Testis (tissue), 3 donors: ENCODE measurements around the gene MAML3. TPM values are rescaled to one million over a fixed set of nuclear protein-coding genes. Genes with fewer than 3 reads are reported as not detected.

Experiments
- DNase-seq: peaks from one replicate; pipeline ENCODE4 v3.0.0-alpha.2; 2019
- H3K27ac ChIP-seq, 2 donors: fragments of 200-600 bp; sonication (generic); one replicate each; pipeline ENCODE4 v1.5.1; 2019
- H3K27me3 ChIP-seq: fragments of 200-600 bp; sonication (generic); one replicate; pipeline ENCODE4 v1.5.1; 2019
- H3K36me3 ChIP-seq: fragments of 200-600 bp; sonication (generic); one replicate; pipeline ENCODE4 v1.5.1; 2017; ENCODE audit warnings: low read depth; ENCODE audit errors: missing control alignments
- H3K4me1 ChIP-seq: fragments of 200-600 bp; sonication (generic); one replicate; pipeline ENCODE4 v1.5.1; 2019
- H3K4me3 ChIP-seq, 2 donors: fragments of 200-600 bp; sonication (generic); one replicate each; pipeline ENCODE4 v1.5.1; 2017 to 2019
- H3K9me3 ChIP-seq: fragments of 200-600 bp; sonication (generic); one replicate; pipeline ENCODE4 v1.5.1; 2017
- POLR2A ChIP-seq: fragments of 450-650 bp; IDR thresholded peaks from one replicate; pipeline ENCODE4 v1.6.1; 2017; ENCODE audit warnings: antibody characterized with exemption, mild to moderate bottlenecking, moderate library complexity
- WGBS, 2 donors: methylation state at CpG; one replicate each; pipeline ENCODE4 v1.1.5; 2018; 5-methylcytosine and 5-hydroxymethylcytosine counted together
- intact Hi-C: fragments of 100-400 bp; cut with DNase I; formaldehyde crosslinking; loops from one replicate; pipeline ENCODE4 v1.15.1; 2023; ENCODE audit warnings: low total_unique reads
- polyA plus RNA-seq: library from polyadenylated mRNA; stranded (reverse); fragments of 350-450 nt; fragmentation: Illumina TruSeq; extraction: RNeasy Lipid Tissue Mini Kit (QIAGEN cat#74804); gene quantifications from one replicate; pipeline ENCODE4 v1.2.3, GENCODE V29; 2014; ENCODE audit warnings: low read depth, low replicate concordance; ENCODE audit not compliant: insufficient read depth
- total RNA-seq, 2 donors: library from RNA; depleted of rRNA; stranded (reverse); fragments of >200 nt; gene quantifications; one replicate each; pipeline ENCODE4 v1.2.3, GENCODE V29; 2016
- TF ChIP-seq, protein P1 (sequence below), 3 experiments: fragments of 450-650 bp in 2 of 3; fragments of 200-600 bp in 1 of 3; sonication (generic) in 1 of 3; IDR thresholded peaks; one replicate each; pipeline ENCODE4 v1.5.1; 2016 to 2019; ENCODE audit warnings: antibody characterized with exemption in 3 of 3, mild to moderate bottlenecking in 2 of 3, moderate library complexity in 1 of 3

The MAML3 gene
- total and polyA plus RNA-seq, 3 donors from 2014 or later: 7.6 to 21.2 (median 18.8) TPM

DNA sequence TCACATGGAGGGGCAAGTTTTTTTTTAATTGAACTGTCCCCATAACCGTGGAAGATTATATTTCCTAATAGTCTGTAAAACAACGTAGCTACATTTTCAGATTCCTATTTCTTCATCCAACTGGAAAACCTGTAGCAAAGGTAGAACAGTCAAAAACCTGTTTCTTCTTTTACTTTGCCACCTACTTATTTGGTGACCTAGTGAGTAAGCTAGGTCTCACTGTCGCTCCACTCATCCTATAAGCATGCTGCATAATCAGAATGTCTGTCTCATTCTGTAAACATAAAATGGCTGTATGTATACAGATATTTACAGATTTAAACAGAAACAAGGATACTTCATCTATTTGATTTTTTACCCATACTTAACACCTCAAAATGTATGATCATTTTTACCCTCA is 20.4 kb downstream of the MAML3 start:
- no peaks in the 10 kb centered on the region for H3K27me3 ChIP-seq
- no peak overlapping the region for H3K27ac ChIP-seq
- intact Hi-C loops: no loop called here
- no peak overlapping the region for H3K4me3 ChIP-seq
- WGBS, 2 donors: 93 to 96% methylated on average over 3 of the region's 3 CpGs
- no peak for DNase-seq
- peaks cover 5% of the 10 kb centered on the region for H3K4me1 ChIP-seq
- no peaks in the 10 kb centered on the region for H3K36me3 ChIP-seq
- TF ChIP-seq, protein P1, sequence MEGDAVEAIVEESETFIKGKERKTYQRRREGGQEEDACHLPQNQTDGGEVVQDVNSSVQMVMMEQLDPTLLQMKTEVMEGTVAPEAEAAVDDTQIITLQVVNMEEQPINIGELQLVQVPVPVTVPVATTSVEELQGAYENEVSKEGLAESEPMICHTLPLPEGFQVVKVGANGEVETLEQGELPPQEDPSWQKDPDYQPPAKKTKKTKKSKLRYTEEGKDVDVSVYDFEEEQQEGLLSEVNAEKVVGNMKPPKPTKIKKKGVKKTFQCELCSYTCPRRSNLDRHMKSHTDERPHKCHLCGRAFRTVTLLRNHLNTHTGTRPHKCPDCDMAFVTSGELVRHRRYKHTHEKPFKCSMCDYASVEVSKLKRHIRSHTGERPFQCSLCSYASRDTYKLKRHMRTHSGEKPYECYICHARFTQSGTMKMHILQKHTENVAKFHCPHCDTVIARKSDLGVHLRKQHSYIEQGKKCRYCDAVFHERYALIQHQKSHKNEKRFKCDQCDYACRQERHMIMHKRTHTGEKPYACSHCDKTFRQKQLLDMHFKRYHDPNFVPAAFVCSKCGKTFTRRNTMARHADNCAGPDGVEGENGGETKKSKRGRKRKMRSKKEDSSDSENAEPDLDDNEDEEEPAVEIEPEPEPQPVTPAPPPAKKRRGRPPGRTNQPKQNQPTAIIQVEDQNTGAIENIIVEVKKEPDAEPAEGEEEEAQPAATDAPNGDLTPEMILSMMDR (IDR thresholded peaks at IDR 0.05): no peak
- TF ChIP-seq POLR2A: no peak
- H3K9me3 ChIP-seq: no peaks in the 10 kb centered on the region

DNA sequence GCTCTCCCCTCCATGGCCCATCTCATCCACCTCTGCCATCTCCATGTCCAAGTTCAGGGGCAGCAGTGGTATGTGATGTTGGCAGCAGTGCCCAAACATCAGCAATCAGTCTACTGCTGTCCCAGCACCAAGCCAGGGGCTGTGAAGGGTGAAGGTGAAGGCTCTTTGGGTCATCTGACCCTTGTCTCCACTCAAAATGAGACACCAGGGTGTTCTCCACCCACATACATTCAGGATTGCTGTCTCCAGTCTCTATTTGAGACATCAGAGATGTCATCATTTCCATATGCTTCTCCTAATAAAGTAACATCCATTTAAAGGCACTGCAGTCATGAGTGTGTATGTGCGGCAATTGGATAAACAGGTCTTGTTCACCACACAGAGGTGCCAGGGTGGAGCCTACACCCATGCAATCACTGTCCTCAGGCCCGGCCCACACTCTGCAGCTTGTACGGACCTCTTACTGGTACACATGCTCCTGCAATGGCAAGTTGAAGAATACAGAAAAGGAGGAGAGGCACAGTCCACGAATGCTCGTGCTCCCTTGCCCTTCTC is 22.2 kb downstream of the MAML3 start:
- Histone ChIP-seq H3K27me3 (no peaks in the 10 kb centered on the region), H3K4me1 (peaks cover 5% of the 10 kb centered on the region), H3K4me3 (no peak overlapping the region), H3K27ac (no peak overlapping the region), H3K9me3 (no peaks in the 10 kb centered on the region), H3K36me3 (no peaks in the 10 kb centered on the region)
- DNase-seq: no peak
- intact Hi-C loops: no loop called here
- TF ChIP-seq, protein P1 (IDR thresholded peaks at IDR 0.05): no peak
- TF ChIP-seq POLR2A: no peak
- 88 to 99% methylated on average over 5 of the region's 5 CpGs for WGBS, 2 donors

DNA sequence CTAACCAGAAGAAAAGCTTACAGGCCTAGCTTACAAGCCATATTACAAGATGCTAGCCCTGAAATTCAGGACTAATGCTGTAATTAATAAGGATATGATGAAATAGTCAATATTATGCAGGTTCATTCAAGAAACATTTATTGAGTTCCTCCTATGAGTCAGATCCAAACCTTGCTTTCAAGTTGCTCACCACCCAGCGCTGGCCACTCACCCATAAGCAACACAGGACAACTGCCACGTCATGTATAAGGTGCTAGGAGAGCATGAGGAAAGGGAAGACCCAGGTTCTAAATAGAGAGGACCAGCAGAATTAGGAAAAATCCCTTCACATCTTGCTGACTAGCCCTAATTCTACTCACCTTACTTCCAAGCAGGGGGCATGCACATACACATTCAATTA is 23.3 kb downstream of the MAML3 start:
- Histone ChIP-seq H3K9me3 (no peaks in the 10 kb centered on the region), H3K4me1 (peaks cover 5% of the 10 kb centered on the region), H3K27ac (no peak overlapping the region), H3K4me3 (no peak overlapping the region), H3K27me3 (no peaks in the 10 kb centered on the region), H3K36me3 (no peaks in the 10 kb centered on the region)
- 86 to 100% methylated on average over 2 of the region's 2 CpGs for WGBS, 2 donors
- no peak for TF ChIP-seq POLR2A
- TF ChIP-seq, protein P1 (IDR thresholded peaks at IDR 0.05): no peak
- intact Hi-C loops: no loop called here
- DNase-seq: no peak

DNA sequence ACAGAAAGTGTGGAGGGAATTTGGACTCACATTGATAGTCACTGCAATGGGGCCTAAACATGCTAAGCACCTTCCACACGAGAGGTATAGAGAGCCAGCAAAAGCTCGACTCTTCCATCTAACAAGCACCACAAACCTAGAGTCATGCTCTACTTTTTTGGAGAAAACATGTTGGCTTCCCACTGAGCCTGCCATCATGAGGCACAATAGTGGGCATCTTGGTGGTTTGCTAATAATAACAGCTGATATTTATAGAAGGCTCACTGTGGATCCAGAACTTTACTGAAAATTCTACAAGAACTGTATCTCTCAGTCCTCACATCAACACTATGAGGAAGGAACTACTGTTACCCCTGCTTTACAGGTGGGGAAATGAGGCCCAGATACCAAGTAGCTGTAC is 26.6 kb downstream of the MAML3 start:
- no peak overlapping the region for H3K4me3 ChIP-seq
- no peak overlapping the region for H3K27ac ChIP-seq
- no peak for TF ChIP-seq POLR2A
- TF ChIP-seq, protein P1 (IDR thresholded peaks at IDR 0.05): no peak
- H3K27me3 ChIP-seq: no peaks in the 10 kb centered on the region
- H3K36me3 ChIP-seq: no peaks in the 10 kb centered on the region
- no peaks in the 10 kb centered on the region for H3K9me3 ChIP-seq
- intact Hi-C loops: no loop called here
- no peaks in the 10 kb centered on the region for H3K4me1 ChIP-seq
- DNase-seq: no peak
- 85 to 90% methylated on average over 2 of the region's 2 CpGs for WGBS, 2 donors

DNA sequence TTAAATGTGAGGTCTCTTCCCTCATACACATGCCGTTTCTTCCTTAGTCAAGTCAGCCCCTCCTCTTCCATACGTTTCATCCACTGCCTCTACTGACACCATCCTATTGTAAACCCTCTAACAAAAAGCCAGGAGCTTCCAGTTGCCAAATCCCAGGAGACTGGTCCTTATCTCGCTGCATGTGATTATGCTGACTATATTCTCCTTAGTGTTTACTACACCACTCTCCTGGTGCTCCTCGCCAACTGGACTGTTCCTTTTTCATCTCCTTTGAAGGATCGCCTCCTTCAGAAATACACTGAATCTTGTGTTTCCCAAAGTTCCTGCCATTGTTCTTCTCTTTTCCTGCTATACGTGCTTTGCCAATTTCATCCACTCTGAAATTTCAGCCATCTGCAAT is 27.7 kb downstream of the MAML3 start:
- no peaks in the 10 kb centered on the region for H3K27me3 ChIP-seq
- TF ChIP-seq, protein P1 (IDR thresholded peaks at IDR 0.05): no peak
- TF ChIP-seq POLR2A: no peak

More for the DNA sequence above, 27.7 kb downstream of the MAML3 start:
- H3K4me1 ChIP-seq: peaks cover 5% of the 10 kb centered on the region
- no peak overlapping the region for H3K27ac ChIP-seq
- DNase-seq: no peak
- H3K9me3 ChIP-seq: no peaks in the 10 kb centered on the region
- WGBS, 2 donors: 83 to 91% methylated on average over 6 of the region's 6 CpGs
- no peak overlapping the region for H3K4me3 ChIP-seq
- H3K36me3 ChIP-seq: no peaks in the 10 kb centered on the region
- intact Hi-C loops: no loop called here
